Measurements from ENCODE around the gene RASL12. TPM values are rescaled to one million over a fixed set of nuclear protein-coding genes. Genes with fewer than 3 reads are reported as not detected.

The RASL12 gene
- total RNA-seq, 6 experiments from 2014 or later = not detected

GRCh38 chr15:65088643-65089021, 20.8 kb upstream of the RASL12 start:
- TF ChIP-seq CTCF (IDR thresholded peaks at IDR 0.05) = no peak
- Mint-ChIP-seq H3K36me3 (ENCODE audit: low read depth) (no peaks in the 10 kb centered on the region), H3K27ac (no peak overlapping the region), H3K4me1 (ENCODE audit: low read depth) (peaks cover 6% of the 10 kb centered on the region; the same call in 1 of the 2 replicates), H3K4me3 (no peak overlapping the region), H3K9me3 (no peaks in the 10 kb centered on the region), H3K27me3 (ENCODE audit: insufficient read depth) (peaks cover 12% of the 10 kb centered on the region)
- no peak for DNase-seq

- H3K27me3 Mint-ChIP-seq (ENCODE audit: insufficient read depth) = peaks cover 12% of the 10 kb centered on the region
- peaks cover 7% of the 10 kb centered on the region for H3K4me1 Mint-ChIP-seq (ENCODE audit: low read depth)
- no peak for DNase-seq
- no peak for TF ChIP-seq CTCF (IDR thresholded peaks at IDR 0.05)
- no peaks in the 10 kb centered on the region for H3K9me3 Mint-ChIP-seq
- H3K36me3 Mint-ChIP-seq (ENCODE audit: low read depth) = no peaks in the 10 kb centered on the region
- no peak overlapping the region for H3K27ac Mint-ChIP-seq
- no peak overlapping the region for H3K4me3 Mint-ChIP-seq
Observed at GRCh38 chr15:65087873-65088642, 20.3 kb upstream of the RASL12 start.

GRCh38 chr15:65087411-65087810, 19.6 kb upstream of the RASL12 start:
- H3K27me3 Mint-ChIP-seq (ENCODE audit: insufficient read depth) = peaks cover 14% of the 10 kb centered on the region
- no peaks in the 10 kb centered on the region for H3K36me3 Mint-ChIP-seq (ENCODE audit: low read depth)
- no peak overlapping the region for H3K4me3 Mint-ChIP-seq
- no peak overlapping the region for H3K27ac Mint-ChIP-seq
- no peak for TF ChIP-seq CTCF (IDR thresholded peaks at IDR 0.05)
- H3K4me1 Mint-ChIP-seq (ENCODE audit: low read depth) = peaks cover 13% of the 10 kb centered on the region
- DNase-seq = no peak
- no peaks in the 10 kb centered on the region for H3K9me3 Mint-ChIP-seq

GRCh38 chr15:65086680-65087111, 18.9 kb upstream of the RASL12 start:
- peak; percentile 47 for TF ChIP-seq CTCF (IDR thresholded peaks at IDR 0.05)

GRCh38 chr15:65085990-65086679, 18.3 kb upstream of the RASL12 start:
- H3K27ac Mint-ChIP-seq = no peak overlapping the region

More at GRCh38 chr15:65086680-65087111, 18.9 kb upstream of the RASL12 start:
- DNase-seq = no peak
- Mint-ChIP-seq H3K36me3 (ENCODE audit: low read depth) (no peaks in the 10 kb centered on the region), H3K27me3 (ENCODE audit: insufficient read depth) (peaks cover 19% of the 10 kb centered on the region), H3K4me1 (ENCODE audit: low read depth) (peaks cover 16% of the 10 kb centered on the region), H3K27ac (no peak overlapping the region), H3K9me3 (no peaks in the 10 kb centered on the region), H3K4me3 (no peak overlapping the region)

More at GRCh38 chr15:65085990-65086679, 18.3 kb upstream of the RASL12 start:
- peaks cover 24% of the 10 kb centered on the region for H3K27me3 Mint-ChIP-seq (ENCODE audit: insufficient read depth)
- DNase-seq = peak; percentile 24
- no peaks in the 10 kb centered on the region for H3K36me3 Mint-ChIP-seq (ENCODE audit: low read depth)
- H3K4me1 Mint-ChIP-seq (ENCODE audit: low read depth) = peaks cover 16% of the 10 kb centered on the region
- H3K9me3 Mint-ChIP-seq = no peaks in the 10 kb centered on the region
- H3K4me3 Mint-ChIP-seq = no peak overlapping the region
- TF ChIP-seq CTCF (IDR thresholded peaks at IDR 0.05) = peak; percentile 70

Data from HFFc6 (cell line).